Fibroblast of peridontal ligament (primary cell): ENCODE data around the gene CLRN1.

Source experiments
- DNase-seq: peaks from one replicate; pipeline ENCODE4 v3.0.0-alpha.2; 2010; ENCODE audit errors: extremely low read depth

The CLRN1 gene

DNA sequence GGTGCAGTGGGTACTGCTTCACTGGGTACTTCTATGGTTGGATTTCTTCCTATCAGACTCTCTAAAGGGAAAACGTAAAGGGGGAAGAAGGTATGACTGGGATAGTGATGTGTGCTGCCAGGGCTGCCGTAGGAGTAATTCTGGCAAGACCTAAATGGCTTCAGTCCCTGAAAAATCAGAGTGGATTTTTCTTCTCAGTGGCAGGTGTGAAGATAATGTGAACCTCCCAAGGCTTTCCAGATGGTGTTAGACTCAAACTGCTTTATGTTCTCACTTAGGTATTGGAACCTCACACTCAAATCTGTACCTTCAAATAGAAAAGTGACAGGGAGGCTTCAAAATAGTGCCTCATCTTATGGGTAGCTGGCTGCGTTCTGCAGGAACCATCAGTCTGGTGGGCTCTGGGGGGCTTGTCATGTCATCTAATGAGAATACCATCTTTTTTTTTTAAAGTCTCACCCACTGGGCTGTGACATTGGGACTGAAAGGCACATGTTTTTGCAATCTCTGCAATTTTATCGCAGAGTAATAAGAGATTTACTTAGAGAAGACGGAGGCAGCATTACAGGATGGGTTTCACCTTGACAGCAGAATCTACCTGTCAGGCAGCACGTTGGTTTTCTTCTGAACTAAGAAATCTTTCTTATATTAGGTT, 95.8 kb downstream of the CLRN1 start:
- DNase-seq, result no peak
